NCI-H1105 treated with DMSO at 0.1 percent for 48 hours (cell line): ENCODE results near the gene CHD5.
"Not testable (repeated sequence)": the region's sequence is repeated elsewhere in the genome, so short reads cannot be mapped to it uniquely, and the experiment has no call there.

ENCODE experiments used
- DNase-seq: peaks from one replicate; lab custom pipeline; 2025; lab: John Stamatoyannopoulos, UW

The CHD5 gene

GRCh38 chr1:6083801-6084446 lies 96.2 kb downstream of the CHD5 start:
- no peak for DNase-seq

DNA sequence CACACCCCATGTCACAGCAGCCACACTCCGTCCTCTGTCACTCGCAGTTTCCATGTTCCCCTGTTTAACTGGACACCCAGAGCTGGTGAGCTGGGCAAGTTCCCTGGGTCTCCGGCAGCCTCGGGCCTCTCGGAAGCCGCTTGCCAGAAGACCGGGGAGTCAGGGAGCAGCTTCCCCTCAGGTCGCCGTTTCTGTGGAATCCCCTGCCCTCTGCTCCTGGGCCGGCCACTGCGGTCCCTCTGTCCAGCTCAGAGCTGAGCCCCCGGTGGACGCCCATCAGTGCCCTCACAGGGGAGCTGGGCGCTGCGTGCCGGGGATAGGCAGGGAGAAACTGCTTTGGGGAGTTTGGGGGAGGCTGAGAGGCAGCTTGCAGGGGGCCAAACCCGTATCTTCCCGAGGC lies 96.7 kb downstream of the CHD5 start:
- no peak for DNase-seq

DNA sequence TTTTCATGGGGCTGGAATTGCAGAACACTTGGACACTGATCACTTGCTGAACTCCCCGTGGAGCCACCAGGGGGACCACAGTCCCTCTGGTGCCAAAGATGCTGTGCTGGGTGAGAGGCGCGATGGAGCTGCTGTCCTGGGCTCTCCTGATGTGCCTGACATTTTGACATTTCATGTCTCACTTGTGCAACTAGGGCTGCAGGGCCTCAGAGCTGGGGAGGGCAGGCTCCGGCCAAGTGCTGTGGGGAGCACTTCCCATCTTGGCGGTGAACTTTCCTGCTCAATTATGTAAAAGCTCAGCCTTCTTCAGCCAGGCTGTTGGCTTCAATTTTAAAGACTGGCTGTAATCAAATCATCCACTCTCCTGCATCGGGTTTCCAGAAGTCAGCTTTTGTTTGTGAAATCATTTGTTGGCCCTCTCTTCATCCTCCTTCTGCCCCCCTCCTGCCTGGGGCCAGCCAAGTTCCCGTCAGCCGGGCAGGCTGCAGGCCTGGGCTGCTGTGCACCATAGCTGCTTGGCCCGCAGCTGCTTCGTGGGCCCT lies 97.6 kb downstream of the CHD5 start:
- no peak for DNase-seq

DNA sequence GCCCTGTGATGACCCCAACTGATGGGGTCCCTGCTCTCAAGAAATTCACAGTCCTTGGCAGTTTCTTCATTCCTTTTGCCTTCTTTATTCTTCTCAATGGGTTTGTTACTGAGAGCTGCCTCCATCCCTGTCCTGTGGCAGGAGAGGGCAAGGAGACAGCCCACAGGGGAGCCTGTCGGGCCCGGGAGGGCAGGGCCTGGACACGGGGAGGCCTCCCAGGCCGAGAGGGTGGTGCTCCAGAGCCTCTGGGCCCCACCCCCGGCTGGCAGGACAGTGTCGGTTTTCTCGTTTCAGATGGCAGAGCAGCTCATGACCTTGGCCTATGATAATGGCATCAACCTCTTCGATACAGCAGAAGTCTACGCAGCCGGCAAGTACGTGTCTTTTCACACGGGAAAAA lies 98.2 kb downstream of the CHD5 start:
- no peak for DNase-seq

- DNase-seq, result no peak
These were observed 99.7 kb downstream of the CHD5 start for GRCh38 chr1:6080469-6080868.

DNA sequence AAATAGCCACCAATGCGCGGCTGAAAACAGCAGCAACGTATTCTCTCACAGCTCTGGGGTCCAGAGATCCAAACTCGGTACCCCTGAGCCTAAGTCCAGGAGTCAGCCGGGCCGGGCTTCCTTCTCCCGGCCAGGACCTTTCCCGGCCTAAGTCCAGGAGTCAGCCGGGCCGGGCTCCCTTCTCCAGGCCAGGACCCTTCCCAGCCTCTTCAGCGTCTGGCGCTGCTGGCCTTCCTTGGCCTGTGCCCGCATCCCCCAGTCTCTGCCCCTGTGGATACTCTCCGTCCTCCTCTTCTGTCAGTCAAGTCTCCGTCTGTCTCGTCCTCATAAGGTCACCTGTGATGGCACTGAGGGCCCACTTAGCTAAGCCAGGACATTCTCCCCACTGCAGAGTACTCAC lies 102.2 kb downstream of the CHD5 start:
- DNase-seq, result no peak

DNA sequence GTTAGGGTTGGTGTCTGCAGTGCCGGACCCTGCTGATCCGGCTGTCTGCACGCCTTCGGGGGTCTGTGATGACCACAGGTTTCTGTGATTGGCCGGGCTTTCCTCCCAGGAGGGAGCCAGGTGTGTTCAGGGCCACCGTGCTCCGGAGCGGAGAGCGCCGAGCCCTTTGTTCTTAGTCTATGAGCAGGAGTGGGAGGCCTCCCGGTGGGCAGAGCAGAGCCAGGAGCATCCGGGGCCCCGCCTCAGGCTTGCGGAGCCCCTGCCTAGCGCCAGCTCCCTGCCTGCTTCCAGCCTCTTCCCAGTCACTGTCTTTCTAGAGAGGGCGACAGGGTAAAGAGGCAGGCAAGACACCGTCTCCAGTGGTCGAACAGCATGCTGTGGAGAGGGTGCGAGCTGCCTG lies 102.6 kb downstream of the CHD5 start:
- no peak for DNase-seq

DNA sequence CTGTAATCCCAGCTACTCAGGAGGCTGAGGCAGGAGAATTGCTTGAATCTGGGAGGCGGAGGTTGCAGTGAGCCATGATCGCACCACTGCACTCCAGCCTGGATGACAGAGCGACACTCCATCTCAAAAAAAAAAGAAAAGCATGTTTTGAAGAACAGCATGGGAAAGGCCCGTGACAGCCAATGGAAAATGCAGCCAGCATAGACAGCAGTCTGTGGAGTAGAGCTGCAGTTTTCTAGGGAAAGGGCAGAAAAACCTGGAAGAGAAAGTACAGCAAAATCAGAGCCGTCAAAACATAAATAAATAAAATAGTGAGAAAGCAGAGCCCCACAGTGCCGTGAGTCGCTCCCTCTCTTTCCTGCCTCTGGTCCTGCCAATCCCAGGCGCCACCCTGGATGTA lies 103.1 kb downstream of the CHD5 start:
- not testable (repeated sequence) for DNase-seq

DNA sequence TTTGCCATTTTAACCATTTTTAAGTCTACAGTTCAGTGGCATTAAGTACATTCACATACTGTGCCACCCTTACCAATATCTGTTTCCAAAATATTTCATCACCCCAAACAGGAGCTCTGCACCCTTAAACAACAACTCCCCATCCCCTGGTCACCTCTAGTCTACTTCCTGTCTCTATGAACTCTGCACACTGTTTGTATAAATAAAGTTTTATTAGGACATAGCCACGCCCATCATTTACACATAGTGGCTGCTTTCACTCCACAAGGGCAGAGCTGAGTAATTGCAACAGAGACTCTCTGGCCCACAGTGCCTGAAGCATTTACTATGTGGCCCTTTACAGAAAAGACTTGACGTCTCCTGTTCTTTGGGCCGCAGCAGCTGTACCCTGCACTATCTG lies 104.4 kb downstream of the CHD5 start:
- DNase-seq, result no peak

DNA sequence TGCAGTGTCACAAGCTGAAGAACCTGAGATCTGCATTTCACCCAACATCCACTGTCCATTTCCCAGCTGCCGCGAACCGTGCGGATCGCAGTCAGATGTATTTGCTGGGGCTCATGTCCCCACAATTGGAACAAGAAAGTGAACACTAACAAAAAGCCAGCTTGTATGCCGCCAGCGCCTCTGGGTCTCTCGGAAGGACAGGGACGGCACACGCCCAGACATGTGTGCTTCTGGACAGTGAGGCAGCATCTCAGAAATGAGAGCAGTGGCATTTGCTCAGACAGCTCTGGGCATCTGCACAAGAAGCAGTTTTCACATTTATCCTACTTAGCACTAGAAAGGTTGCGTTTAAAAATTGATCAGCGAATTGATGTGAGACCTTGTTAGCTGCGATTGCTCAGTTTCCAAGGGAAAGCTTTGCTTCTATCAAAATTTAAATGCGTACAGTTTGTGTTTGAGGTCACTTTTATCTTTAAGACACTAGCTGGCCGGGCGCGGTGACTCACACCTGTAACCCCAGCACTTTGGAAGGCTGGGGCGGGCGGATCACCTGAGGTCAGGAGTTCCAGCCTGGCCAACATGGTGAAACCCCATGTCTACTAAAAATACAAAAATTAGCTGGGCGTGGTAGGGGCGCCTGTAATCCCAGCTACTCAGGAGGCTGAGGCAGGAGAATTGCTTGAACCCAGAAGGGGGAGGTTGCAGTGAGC lies 105.8 kb downstream of the CHD5 start:
- DNase-seq, result no peak

GRCh38 chr1:6073480-6074053 lies 106.6 kb downstream of the CHD5 start:
- DNase-seq, result no peak

- DNase-seq, result no peak
These were observed 107.2 kb downstream of the CHD5 start for GRCh38 chr1:6072774-6073479.

DNA sequence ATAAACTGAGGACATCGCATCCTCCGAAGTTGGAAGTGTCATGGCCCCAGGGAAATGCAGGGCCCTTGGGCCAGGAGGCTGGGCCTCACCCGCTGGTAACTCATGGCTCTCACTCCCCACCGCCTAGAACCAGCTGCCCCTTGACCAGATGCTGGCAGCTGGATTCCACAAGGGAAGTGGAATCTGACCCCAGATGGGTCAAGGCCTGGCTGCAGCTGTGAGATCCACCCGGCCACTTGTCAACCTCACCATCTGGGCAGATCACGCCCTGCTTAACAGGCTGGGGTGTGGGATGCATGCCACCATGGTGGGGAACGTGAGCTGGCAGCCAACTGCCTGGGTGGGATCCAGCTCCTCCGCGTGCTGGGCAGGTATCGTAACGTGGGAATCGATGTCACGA lies 108.9 kb downstream of the CHD5 start:
- DNase-seq, result no peak

DNA sequence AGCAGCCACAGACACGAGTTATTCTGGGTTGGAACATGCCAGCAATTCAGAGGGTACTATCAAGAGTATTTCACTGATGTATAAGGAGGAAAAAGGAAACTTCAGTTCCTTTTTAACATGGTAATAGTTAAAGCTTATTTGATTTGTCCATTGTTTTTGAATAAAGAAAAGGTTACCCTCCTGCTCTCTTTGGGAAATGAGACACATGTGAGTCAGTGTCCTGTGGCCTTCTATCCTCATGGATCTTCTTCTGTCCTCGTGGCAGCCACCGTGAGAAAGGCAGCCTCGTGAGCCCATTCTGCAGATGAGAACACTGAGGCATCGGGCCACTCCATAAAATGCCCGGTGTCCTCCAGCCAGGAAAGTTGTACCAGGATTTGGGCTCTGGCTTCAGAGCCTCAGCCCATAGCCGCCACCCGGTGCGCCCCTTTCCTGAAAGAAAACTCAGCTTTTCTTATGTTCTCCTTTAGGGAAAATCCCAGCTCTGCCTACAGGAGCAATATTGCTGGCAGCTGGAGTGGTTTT lies 109.6 kb downstream of the CHD5 start:
- no peak for DNase-seq

DNA sequence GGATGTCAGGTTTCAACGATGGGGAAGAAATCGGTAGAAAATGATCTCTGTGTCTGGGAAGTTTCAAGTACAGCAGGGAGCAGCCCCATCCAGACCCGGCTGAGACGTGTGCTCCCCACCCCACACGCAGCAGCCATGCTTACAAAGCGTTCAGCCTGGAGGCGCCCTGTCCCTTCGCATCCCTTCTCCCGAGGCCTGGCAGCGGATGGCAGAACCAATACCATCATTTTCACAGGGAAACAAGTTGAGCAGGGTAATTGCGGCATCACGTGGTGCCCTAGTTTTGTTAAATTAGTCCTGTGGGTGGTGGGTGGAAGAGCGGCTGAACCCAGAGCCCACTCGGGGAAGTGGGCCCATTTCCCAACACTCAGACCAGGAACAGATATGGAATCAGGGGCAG lies 110.5 kb downstream of the CHD5 start:
- DNase-seq, result no peak

DNA sequence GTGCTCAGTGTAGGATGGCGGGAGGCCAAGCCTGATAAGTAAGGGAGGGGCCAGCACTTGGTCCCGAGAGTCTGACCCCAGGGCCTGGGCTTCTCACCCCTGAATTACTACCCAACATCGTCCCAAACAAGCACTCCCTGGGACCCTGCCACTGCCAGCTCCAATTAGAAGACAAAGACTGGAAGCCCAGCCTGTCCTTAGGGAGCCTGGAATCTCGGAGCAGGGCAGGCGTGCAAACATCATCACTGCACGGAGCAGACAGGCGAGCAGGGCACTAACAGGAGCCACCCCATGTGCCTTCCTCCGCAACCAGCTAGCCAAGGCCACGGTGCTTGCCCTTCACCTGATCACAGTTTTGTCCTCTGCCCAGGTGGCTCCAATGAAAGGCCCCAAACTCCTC lies 111.2 kb downstream of the CHD5 start:
- no peak for DNase-seq

DNA sequence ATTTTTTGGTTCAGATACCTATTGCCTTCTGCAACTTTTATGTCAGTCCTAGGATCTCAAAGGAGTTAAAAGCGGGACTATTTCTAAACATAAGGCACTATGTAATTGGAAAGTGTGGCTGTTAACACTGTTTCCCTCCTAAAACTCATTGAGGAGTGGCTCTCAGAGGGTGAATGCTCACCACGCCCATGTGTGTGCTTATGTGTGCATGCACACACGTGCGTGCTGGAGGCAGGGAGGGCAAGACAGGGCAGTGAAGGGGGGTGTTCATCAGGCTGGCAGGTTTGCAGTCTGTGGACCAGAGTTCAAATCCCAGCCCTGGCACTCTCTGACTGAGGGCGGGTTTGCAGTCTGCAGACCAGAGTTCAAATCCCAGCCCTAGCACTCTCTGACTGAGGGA lies 112.0 kb downstream of the CHD5 start:
- no peak for DNase-seq

DNA sequence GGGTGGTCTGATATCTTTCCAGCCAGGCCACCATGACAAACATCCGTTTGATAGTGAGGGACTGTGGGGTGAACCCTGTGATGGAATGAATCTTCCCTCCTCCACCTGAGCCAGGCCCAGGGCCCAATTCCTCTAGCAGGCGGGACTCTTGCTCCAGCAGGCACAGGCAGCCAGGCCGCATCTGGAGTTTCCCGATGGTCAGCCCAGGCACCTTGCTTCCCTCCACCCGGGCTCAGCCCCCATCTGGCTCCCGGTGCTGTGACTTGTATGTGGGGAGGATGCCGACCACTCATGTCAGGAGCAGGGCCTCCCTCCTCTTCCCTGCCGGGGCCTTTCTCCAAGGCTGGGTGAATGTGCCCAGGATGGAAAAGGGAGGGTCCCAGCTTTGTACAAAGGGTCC lies 113.4 kb downstream of the CHD5 start:
- DNase-seq, result no peak

- DNase-seq, result no peak
These were observed 114.8 kb downstream of the CHD5 start for GRCh38 chr1:6065093-6065858.

DNA sequence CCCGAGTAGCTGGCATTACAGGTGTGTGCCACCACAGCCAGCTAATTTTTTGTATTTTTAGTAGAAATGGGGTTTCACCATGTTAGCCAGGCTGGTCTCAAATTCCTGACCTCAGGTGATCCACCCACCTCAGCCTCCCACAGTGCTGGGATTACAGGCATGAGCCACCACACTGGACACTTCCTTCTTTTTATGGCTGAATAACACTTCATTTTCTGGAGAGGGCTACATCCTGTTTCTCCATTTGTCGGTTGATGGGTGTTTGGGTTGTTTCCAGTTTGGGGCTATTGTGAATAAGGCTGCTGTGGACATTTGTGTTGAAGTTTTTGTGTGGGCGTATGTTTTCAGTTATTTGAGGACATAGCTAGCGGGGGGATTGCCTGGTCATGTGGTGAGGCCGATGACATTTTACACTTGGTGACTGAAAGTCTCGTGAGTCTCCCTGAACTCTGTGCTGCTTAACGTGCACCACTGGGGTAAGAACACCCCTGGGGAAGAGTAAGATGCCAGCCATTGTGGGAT lies 116.5 kb downstream of the CHD5 start:
- not testable (repeated sequence) for DNase-seq

- no peak for DNase-seq
These were observed 117.5 kb downstream of the CHD5 start for GRCh38 chr1:6062670-6063069.
